GM19043 (cell line): ENCODE measurements around the gene MTURN.
"Not testable (repeated sequence)": the region's sequence is repeated elsewhere in the genome, so short reads cannot be mapped to it uniquely, and the experiment has no call there.

Source experiments
- ATAC-seq: cut with Tn5 transposase; IDR thresholded peaks from one replicate; pipeline ENCODE4 v1.9.1; 2021; ENCODE audit warnings: low read depth; ENCODE audit not compliant: unreplicated experiment

MTURN gene

DNA sequence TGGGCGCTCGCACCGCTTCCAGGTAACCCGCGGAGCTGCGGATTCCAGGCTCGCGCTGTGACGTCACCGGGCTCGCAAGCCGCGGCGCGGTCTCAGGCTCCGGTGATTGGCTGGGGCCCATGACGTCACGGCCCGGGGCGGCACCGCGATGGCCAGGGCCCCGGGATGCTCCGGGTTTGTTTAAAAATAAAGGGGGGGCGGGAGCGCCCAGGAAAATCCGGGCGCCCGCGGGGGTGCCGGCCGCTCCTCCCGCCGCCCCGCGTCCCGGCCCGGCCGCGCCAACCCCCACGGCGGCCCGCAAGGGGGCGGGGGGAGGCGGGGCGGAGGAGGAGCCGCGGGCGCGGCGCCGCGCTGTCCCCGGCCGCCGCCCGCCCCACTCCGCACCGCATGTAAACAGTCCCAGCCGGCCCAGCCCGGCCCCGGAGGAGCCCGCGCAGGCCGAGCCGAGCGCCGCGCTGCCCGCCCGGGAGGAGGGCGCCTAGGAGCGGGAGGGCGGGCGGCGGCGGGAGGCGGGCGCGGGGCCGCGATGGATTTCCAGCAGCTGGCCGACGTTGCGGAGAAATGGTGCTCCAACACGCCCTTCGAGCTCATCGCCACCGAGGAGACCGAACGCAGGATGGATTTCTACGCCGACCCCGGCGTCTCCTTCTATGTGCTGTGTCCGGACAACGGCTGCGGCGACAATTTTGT, at the start of gene MTURN:
Gene MTURN (plus strand): TSS at position 376 of the 690 bp plus-strand sequence. CDS start 151 bp downstream, at position 527.
- peak; percentile 80 for ATAC-seq

DNA sequence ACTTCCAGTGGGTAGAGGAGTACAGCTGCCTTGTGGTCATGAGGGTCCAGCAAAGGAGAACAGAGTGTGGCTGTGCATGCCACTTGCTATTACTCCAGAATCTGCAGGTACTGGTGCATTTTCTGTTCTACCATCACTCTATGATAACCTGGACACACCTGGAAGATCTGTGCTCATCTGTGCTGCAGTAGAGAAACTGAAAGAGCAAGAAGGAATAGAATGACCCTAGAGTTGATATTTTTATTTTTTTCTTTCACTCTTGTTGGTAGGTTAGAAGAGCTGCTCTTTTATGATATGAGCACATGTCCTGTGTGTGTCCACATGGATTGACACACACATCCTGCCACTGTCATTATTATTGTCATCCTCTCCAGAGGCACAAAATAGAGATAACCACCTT, 48.3 kb upstream of the MTURN start:
- ATAC-seq: no peak

DNA sequence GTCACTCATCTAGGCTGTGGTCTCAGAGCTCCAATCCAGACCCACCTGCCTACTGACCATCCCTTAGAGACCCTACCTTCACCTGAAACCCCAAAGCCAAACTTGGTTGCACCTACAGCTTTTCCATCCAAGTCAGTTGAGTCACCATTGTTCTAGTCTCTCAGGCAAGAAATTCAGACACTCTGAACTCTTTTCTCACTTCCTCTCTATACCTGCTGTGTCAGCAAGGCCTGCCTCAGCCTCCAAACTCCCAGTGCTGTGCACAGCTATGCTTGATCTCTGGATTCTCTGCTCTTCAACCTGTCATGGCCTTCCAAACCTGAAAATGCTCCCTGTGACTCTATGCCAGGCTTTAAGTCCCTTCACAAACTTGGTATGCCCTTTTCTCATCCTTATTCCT, 47.4 kb upstream of the MTURN start:
- no peak for ATAC-seq

DNA sequence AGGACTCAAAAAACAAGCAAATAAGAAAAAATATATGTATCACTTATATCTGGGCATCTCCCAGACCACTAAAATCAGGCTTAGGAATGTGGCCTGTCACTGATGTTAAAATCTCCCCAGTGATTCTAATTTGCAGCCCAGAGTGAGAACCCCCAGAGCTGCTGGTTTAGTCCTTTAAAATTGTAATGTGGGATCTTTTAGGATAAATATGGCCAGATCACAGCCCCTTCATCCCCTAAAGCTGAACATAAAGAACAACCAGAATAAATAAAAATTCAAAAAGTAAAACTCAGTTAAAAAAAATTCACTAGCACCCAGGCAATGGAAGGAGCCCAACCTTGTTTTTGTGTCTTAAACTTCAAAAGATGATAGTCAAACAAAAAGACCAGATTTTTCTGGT, 46.4 kb upstream of the MTURN start:
- ATAC-seq: no peak

DNA sequence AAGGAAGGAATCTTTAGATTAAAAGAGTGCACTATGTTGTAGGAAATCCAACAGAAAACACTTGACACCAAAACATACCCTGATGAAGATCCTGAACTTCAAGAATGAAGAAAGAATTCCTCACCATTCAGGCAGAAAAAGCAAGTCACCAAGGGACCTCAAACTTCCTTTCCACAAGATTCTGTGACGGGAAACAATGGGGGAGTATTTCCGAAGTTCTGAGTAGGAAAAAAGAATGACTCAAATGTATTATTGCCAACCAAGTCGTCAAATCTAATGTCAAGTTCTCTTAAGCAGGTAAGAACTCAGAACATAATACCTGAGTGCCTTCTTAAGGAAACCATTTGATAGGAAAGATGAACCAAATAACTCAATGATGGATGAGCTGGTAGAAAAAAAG, 44.7 kb upstream of the MTURN start:
- no peak for ATAC-seq

DNA sequence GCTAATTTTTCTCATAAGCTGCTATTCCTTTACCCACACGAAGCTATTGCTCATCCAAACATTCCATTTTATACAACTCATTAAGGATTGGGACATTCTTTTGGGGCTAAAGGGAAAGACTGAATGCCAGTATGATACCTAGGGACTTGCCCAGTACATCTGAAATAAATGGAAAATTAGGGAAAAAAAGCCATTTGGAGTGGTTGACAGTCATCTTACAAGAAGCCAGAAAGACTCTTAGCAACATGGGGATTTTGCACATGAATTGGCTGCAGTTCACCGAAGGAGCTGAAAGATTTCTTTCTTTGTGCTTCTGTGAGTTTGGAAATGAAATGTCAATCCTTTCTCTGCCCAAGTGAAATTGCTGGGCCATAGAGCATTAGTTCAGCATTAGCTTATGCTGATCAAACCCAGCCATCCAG, 43.3 kb upstream of the MTURN start:
- ATAC-seq: no peak

DNA sequence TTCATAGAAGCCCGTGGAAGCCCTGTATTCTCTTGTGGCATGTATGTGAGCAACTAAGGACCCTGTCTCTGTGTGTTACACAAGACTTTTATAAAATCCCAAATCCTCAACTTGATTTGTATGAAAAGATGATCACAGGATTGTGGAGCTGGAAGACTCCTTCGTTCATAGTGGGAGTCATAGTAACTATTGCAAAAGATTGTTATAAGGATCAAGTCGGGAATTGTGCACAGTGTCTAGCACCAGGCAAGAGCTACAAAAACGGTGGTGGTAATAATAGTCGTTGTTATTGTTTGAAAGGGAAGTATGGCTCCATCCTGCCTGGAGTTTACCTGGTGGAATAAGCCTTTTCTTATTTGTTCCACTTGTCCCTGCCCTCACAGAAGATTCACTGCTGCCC, 42.8 kb upstream of the MTURN start:
- ATAC-seq: no peak

DNA sequence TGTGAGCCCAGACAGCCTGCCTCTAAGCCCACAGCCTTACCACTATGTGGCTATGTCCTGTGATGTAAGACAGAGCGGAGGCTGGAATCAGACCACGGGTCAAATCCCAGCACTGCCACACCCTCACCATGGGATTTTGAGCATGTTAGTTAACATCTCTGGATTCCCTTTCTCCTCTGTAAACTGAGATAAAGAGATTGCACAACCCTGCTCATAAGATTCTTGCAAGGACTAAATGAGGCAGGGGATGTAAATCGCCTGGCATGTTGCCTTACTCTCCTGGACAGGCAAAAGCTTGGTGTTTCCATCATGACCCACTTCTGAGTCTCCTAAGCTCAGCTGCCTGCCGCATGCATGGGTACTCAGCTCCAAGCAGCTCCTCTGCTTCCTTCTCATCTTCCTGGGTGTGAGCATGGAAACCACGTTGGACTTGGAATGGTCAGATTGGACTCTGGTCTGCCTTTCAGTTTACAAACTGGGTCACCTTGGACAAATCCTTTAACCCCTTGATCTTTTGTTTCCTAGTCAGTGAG, 41.3 kb upstream of the MTURN start:
- ATAC-seq: no peak

DNA sequence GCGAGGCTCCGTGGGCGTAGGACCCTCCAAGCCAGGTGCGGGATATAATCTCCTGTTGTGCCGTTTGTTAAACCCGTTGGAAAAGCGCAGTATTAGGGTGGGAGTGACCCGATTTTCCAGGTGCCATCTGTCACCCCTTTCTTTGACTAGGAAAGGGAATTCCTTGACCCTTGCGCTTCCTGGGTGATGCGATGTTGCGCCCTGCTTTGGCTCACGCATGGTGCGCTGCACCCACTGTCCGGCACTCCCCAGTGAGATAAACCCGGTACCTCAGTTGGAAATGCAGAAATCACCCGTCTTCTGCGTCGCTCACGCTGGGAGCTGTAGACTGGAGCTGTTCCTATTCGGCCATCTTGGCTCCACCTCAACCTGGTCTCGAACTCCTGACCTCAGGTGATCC, 36.2 kb upstream of the MTURN start:
- ATAC-seq: not testable (repeated sequence)

DNA sequence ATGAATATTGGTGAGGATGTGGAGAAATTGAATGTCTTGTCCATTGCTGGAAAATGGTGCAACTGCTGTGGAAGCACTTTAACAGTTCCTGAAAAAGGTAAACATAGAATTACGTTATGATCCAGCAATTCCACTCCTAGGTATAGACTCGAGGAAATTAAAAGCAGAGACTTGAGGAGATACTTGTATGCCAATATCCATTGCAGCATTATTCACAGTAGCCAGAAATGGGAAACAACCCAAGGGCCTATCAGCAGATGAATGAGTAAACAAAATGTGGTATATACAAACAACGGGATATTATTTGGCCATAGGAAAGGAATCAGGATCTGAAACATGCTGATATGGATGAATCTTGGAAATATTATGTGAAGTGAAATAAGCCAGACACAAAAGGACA, 32.5 kb upstream of the MTURN start:
- ATAC-seq: no peak

DNA sequence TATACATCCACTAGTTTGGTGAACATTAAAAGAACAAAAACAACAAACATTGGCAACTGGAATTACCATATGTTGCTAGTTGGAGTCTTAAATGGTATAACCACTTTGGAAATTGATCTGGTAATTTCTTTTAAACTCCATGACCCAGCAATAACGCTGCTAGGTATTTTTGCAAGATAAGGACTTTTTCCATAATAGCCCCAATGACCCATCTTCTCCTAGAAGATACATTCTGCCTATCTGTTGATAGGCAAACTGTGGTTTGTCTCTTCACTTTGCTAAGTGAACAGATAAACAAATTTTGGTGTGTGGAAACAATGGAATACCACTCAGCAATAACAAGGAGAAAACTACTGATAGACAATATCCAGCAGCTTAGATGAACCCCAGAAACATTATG, 30.6 kb upstream of the MTURN start:
- ATAC-seq: no peak

DNA sequence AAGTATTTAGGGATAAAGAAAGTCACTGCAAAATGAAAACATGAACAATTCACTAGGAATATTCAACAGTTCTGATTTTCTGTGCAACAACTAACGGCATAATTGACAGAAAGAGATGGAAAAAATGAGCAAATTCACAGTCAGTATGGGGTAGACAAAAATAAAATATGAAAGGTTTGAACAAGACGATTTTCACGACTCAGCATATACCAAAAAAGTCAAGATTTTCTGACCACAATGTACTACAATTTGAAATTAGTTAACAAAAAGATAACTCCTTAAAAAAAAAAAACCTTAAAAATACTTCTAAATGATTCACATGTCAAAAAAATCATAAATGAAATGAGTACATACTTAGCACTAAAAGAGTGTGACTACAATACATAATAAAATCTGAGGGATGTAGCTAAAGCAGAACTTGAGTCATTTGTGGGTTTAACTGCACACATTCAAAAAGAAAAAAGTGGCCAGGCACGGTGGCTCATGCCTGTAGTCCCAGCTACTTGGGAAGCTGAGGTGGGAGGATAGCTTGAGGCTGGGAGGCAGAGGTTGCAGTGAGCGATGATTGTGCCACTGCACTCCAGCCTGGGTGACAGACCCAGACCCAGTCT, 22.6 kb upstream of the MTURN start:
- no peak for ATAC-seq

DNA sequence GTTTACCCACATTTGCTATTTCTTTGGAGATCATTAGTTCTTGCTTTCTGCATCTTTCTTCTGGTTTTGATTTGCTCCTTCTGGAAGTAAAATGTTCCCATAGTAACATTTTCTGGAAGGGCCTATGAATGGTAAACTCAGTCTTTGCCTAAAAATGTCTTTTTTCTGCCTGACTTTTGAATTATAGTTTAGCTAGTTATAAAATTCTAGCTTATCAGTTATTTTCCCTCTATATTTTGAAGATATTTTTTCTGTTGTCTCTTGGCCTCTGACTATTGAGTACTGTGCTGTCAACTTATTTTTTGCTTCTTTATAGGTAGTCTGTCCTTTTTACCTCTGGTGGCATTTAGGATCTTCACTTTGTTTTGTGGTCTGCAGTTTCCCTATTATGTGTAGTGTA, 21.6 kb upstream of the MTURN start:
- no peak for ATAC-seq

DNA sequence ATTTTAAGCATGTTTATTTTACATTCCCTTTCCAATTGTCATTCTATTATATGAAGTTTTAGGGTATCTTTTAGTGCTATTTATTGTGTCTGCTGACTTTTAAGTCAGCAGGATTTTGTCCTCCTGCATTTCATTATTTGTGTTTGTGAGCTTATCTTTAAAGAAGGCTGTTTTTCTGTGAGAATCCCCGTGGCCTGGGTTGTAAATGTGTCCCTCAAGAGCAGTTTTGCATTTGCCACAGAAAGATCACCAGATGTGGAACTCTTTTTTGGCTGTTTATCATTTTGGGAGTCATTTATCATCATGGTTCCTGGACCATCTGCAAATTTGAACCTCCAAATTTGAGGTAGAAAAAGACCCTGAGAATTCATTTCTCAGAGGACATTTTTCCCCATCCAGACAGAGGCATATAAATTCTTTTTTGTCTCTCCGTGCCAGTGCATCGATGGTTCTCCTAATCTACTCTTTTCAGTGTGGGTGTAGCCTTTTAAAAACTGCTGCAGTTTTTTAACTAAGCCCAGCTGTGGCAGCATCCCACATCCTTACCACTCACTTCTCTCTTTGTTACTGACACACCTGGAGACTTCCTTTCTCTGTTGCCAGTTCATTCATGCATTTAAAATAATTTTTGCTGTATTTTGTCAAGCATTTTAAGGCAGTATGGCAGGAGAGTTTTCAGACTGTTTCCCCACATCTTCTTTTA, 20.1 kb upstream of the MTURN start:
- no peak for ATAC-seq

DNA sequence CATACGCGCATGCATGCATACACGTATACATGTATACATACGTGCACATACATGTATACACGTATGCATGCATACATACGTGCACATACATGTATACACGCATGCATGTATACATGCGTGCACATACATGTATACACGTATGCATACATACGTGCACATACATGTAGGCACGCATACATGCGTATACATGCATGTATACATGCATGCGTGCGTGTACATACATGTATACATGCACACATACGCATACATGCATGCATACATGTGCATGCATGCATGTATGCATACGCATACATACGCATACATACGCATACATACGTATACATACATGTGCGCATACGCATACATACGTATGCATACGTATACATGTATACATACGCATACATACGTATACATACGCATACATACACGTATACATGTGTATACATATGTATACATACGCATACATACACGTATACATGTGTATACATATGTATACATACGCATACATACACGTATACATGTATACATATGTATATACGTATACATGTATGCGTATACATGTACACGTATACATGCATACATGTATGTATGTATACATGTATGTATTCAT, 19.0 kb upstream of the MTURN start:
- no peak for ATAC-seq

DNA sequence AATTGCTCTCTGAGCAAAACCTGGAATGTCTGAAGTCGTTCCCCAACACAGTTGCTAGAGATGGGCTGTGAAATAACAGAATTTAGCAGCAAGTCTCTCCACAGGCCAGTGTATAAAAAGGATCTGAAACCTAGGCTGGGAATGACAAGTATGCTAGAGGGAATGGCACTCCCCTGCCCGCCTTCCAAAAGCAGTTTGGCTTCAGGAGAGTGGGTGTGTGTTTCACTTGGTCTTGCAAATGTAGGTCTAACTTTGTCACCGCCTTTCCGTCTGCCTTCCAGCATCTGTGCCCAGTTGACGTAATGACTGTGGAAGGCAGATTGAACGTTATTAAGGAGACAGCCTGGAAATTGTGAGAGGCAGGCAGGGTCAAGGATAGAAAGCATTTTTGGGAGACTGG, 18.0 kb upstream of the MTURN start:
- no peak for ATAC-seq

DNA sequence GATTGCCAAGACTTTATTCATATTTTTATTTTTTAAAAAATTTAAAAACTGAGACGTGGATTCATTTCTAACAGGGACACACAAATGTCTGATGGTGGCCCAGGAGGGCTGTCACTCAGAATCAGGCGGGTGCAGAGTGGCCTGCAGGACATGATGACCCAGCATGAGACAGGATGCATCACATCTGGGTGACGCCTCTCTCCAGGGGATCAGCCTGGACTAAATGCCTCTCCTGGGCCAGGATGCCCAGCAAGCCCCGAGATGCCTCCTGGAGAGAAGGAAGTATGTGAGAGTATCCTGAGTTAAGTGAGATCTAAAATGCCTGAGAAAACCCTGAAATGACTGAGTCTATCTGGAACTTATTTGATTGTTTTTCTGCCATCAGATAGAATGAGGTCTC, 16.9 kb upstream of the MTURN start:
- no peak for ATAC-seq

DNA sequence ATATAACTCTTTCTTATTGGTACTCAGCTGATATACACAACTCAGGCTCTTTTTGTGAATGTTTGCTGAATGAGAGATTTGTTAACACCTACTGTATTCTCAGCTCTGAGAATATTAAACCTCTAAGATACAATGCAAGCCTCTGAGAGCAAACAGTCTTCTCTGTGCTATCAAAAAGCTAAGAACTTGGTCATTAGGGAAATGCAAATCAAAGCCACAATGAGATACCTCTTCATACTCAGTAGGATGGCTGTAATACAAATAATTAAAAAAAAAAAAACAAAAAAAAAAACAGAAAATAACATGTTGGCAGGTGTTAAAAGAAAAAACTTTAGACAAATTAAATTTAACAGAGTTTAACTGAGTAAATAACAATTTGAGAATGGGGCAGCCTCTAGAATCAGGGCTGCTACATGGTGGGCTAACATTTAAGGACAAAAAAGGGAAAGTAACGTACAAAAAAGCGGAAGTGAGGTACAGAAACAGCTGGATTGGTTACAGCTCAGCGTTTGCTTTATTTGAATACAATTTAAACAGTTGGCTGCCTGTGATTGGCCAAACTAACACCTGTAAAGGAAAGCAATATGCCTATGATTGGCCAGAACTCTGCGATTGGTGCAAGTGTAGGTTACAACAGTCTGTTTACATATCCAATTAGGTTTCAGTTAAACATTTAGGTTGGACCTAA, 14.8 kb upstream of the MTURN start:
- no peak for ATAC-seq

DNA sequence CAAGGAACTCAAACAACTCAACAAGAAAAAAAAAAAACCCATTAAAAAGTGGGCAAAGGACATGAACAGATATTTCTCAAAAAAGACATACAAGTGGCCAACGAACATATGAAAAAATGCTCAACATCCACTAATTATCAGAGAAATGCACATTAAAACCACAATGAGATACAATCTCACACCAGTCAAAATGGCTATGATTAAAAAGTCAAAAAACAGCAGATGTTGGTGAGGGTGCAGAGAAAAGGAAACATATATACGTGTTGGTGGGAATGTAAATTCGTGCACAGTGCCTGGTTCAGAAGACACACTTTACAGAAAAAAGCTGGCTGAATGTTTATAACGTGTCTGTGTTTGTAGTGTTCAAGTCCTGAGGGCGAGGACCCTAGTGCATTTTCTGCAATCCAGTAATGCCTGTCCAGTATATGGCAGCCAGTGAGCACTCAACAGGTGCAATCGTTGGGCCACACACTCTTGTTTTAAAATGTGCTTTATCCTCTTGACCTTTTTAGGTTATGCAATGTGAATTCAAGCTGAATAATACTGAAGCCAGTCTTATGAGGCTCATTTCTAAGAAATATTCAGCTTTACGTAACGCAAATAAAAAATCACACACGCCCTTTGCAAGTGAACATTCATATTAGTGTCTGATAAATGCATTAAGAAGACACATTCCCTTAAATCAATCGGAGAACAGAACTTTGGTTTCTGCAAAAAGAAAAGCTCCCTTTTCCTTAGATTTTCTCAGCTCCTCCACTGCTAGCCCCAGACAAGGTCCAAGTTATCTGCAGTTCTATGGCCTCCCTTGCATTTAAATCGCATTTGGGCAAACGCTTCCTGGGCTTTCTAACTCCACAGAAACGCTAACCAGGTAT, 813 bp upstream of the MTURN start:
- ATAC-seq: no peak
